ENCODE results near the gene DNER.

GRCh38 chr2:229340086-229340760, 374.1 kb downstream of the DNER start:
- no peak for TF ChIP-seq CTCF (IDR thresholded peaks at IDR 0.05 in 4 of 5, conservative IDR thresholded peaks at IDR 0.05 in 1 of 5)
- TF ChIP-seq POLR2A (IDR thresholded peaks at IDR 0.05) = no peak

Data from gastrocnemius medialis (tissue), 4 donors.